Hematopoietic multipotent progenitor cell treated with erythropoietin and hydrocortisone succinate and interleukin-3 and kit ligand, for 17 days (in vitro differentiated cells): Measurements from ENCODE around the gene ZSCAN22.
"Not testable (repeated sequence)": the region's sequence is repeated elsewhere in the genome, so short reads cannot be mapped to it uniquely, and the experiment has no call there.

Source experiments
- DNase-seq: peaks from one replicate; pipeline ENCODE4 v3.0.0-alpha.2; 2015; ENCODE audit warnings: low spot score

Gene ZSCAN22

GRCh38 chr19:58318297-58318696 is 8.5 kb upstream of the ZSCAN22 start:
- DNase-seq, result no peak

- DNase-seq, result no peak
These were observed 7.6 kb upstream of the ZSCAN22 start for GRCh38 chr19:58319241-58319640.

GRCh38 chr19:58325311-58326022 is 1.3 kb upstream of the ZSCAN22 start:
- DNase-seq, result no peak

- no peak for DNase-seq
These were observed 287 bp upstream of the ZSCAN22 start for GRCh38 chr19:58326501-58326913.

- DNase-seq, result peak; percentile 18
These were observed 2.2 kb downstream of the ZSCAN22 start for GRCh38 chr19:58328999-58329398.

GRCh38 chr19:58330458-58330857 is 3.7 kb downstream of the ZSCAN22 start:
- peak; percentile 25 for DNase-seq

GRCh38 chr19:58332697-58333096 is 5.9 kb downstream of the ZSCAN22 start:
- DNase-seq, result no peak

GRCh38 chr19:58334691-58335249 is 8.0 kb downstream of the ZSCAN22 start:
- DNase-seq, result no peak

- DNase-seq, result no peak
These were observed 8.8 kb downstream of the ZSCAN22 start for GRCh38 chr19:58335630-58336029.

GRCh38 chr19:58336216-58336615 is 9.4 kb downstream of the ZSCAN22 start:
- DNase-seq, result no peak

GRCh38 chr19:58336820-58337219 is 10.0 kb downstream of the ZSCAN22 start:
- DNase-seq, result no peak

- DNase-seq, result no peak
These were observed 11.5 kb downstream of the ZSCAN22 start for GRCh38 chr19:58338336-58338735.

- DNase-seq, result no peak
These were observed 12.2 kb downstream of the ZSCAN22 start for GRCh38 chr19:58338825-58339558.

GRCh38 chr19:58345558-58345957 is 18.8 kb downstream of the ZSCAN22 start:
- no peak for DNase-seq

GRCh38 chr19:58346961-58347929 is 20.5 kb downstream of the ZSCAN22 start:
- no peak for DNase-seq

- DNase-seq, result not testable (repeated sequence)
These were observed 21.3 kb downstream of the ZSCAN22 start for GRCh38 chr19:58348080-58348479.

GRCh38 chr19:58349590-58349989 is 22.8 kb downstream of the ZSCAN22 start:
- no peak for DNase-seq

GRCh38 chr19:58350001-58350861 is 23.4 kb downstream of the ZSCAN22 start:
- no peak for DNase-seq

- DNase-seq, result no peak
These were observed 24.2 kb downstream of the ZSCAN22 start for GRCh38 chr19:58350871-58351557.

- DNase-seq, result no peak
These were observed 24.7 kb downstream of the ZSCAN22 start for GRCh38 chr19:58351558-58351878.
